HT1080 (cell line): ENCODE results near the gene CLN3. TPM values are rescaled to one million over a fixed set of nuclear protein-coding genes. Genes with fewer than 3 reads are reported as not detected.
"Not testable (repeated sequence)": the region's sequence is repeated elsewhere in the genome, so short reads cannot be mapped to it uniquely, and the experiment has no call there.

Experiments used
- DNase-seq: peaks from one replicate; pipeline ENCODE4 v3.0.0-alpha.2; 2015; ENCODE audit warnings: low read depth
- total RNA-seq: library from RNA; depleted of rRNA; stranded (reverse); fragments of >200 nt; shearing (Covaris generic); gene quantifications from 2 replicates; pipeline ENCODE4 v1.2.3, GENCODE V29; 2014

CLN3 gene
- total RNA-seq, 1 experiment from 2014 or later: 29.3 TPM

GRCh38 chr16:28514246-28514645 lies 22.4 kb upstream of the CLN3 start:
- DNase-seq: no peak

GRCh38 chr16:28513484-28514181 lies 21.8 kb upstream of the CLN3 start:
- DNase-seq: peak; percentile 42

GRCh38 chr16:28511801-28512789 lies 20.2 kb upstream of the CLN3 start:
- no peak for DNase-seq

- no peak for DNase-seq
Measured at GRCh38 chr16:28511031-28511430, 19.2 kb upstream of the CLN3 start.

- no peak for DNase-seq
Measured at GRCh38 chr16:28505489-28506137, 13.7 kb upstream of the CLN3 start.

GRCh38 chr16:28504707-28505404 lies 13.0 kb upstream of the CLN3 start:
- no peak for DNase-seq

GRCh38 chr16:28503470-28504259 lies 11.8 kb upstream of the CLN3 start:
- peak; percentile 37 for DNase-seq

- DNase-seq: no peak
Measured at GRCh38 chr16:28502290-28502689, 10.4 kb upstream of the CLN3 start.

GRCh38 chr16:28501258-28502232 lies 9.7 kb upstream of the CLN3 start:
- no peak for DNase-seq

GRCh38 chr16:28500476-28501180 lies 8.8 kb upstream of the CLN3 start:
- DNase-seq: not testable (repeated sequence)

- DNase-seq: no peak
Measured at GRCh38 chr16:28499854-28500253, 8.0 kb upstream of the CLN3 start.

GRCh38 chr16:28498666-28499381 lies 7.0 kb upstream of the CLN3 start:
- DNase-seq: no peak

- no peak for DNase-seq
Measured at GRCh38 chr16:28497861-28498599, 6.2 kb upstream of the CLN3 start.

- no peak for DNase-seq
Measured at GRCh38 chr16:28497386-28497785, 5.5 kb upstream of the CLN3 start.

- DNase-seq: no peak
Measured at GRCh38 chr16:28496844-28497243, 5.0 kb upstream of the CLN3 start.

GRCh38 chr16:28495795-28496749 lies 4.2 kb upstream of the CLN3 start:
- DNase-seq: no peak
